GM12865 (cell line): ENCODE data around the gene VSTM4.

Experiments
- DNase-seq: peaks from one replicate; pipeline ENCODE4 v3.0.0; 2010; ENCODE audit warnings: low read depth
- H3K4me3 ChIP-seq: 2 replicates; pipeline ENCODE4 v1.5.1; 2011; ENCODE audit warnings: mild to moderate bottlenecking, low read depth, low read length, control low read depth
- CTCF ChIP-seq: IDR thresholded peaks from 2 replicates; pipeline ENCODE4 v1.5.1; 2011; ENCODE audit warnings: low read length, control low read depth, low read depth, inconsistent platforms; ENCODE audit not compliant: insufficient read depth; ENCODE audit errors: missing control alignments

Gene VSTM4

GRCh38 chr10:49057231-49057880 is 58.0 kb downstream of the VSTM4 start:
- no peak for TF ChIP-seq CTCF
- H3K4me3 ChIP-seq = no peak overlapping the region
- no peak for DNase-seq

GRCh38 chr10:49056356-49056755 is 59.0 kb downstream of the VSTM4 start:
- H3K4me3 ChIP-seq = no peak overlapping the region
- no peak for TF ChIP-seq CTCF
- no peak for DNase-seq

GRCh38 chr10:49055221-49055849 is 60.0 kb downstream of the VSTM4 start:
- no peak overlapping the region for H3K4me3 ChIP-seq
- DNase-seq = no peak
- TF ChIP-seq CTCF = no peak

GRCh38 chr10:49054753-49055152 is 60.6 kb downstream of the VSTM4 start:
- no peak for DNase-seq
- no peak overlapping the region for H3K4me3 ChIP-seq
- TF ChIP-seq CTCF = no peak

GRCh38 chr10:49053998-49054692 is 61.2 kb downstream of the VSTM4 start:
- DNase-seq = no peak
- no peak overlapping the region for H3K4me3 ChIP-seq
- TF ChIP-seq CTCF = no peak

GRCh38 chr10:49053053-49053997 is 62.0 kb downstream of the VSTM4 start:
- TF ChIP-seq CTCF = no peak

More at GRCh38 chr10:49053053-49053997, 62.0 kb downstream of the VSTM4 start:
- peak; percentile 95 for DNase-seq
- H3K4me3 ChIP-seq = no peak overlapping the region
